ENCODE measurements around the gene ZNF771. TPM values are rescaled to one million over a fixed set of nuclear protein-coding genes. Genes with fewer than 3 reads are reported as not detected.
A peak's percentile ranks its signal among the peaks of the same experiment; 100 is the strongest.

Gene ZNF771
- total RNA-seq, 1 experiment from 2014 or later = 14.0 TPM

DNA sequence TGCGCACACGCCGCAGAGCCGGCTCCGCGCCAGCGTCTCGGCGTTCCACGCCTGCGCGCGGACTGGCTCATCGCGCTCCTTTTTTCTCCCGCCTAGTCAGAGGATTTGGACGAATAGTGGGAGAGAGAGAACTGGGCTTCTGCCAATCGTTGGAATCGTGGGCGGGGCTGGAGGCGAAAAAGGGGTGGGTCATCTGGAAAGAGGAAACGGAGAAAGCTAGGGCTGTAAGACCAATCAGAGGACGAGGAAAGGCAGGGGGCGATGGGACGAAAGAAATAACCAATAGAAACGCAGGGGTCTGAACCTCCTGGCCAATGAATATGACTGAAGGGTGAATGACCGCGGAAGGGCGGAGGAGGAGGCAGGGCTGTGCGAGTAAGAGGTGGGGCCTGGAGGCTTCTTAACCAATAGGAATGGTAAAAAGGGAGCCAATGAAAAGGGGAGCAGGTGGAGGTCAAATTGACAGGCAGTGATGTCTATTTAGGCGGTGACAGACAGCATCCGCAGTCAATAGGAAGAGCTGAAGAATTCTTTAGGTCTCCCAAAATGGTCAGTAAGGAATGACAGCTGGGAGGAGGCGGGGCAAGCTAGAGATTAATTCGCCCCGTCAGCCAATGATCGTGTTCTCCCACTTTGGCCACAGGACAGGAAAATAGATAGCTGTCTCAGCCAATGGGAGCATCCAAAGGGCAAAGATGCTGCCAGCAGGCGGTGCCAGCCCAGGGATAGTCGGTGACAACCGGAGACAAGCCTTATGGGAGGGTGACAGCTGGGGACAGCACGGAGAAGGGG, 36.8 kb upstream of the ZNF771 start, which contains the start of gene TBC1D10B:
Gene TBC1D10B (minus strand): TSS at position 39 of the 792 bp plus-strand sequence. CDS start 311 bp downstream, outside the sequence.
- no peaks in the 10 kb centered on the region for H3K9me3 ChIP-seq (replicated peaks)
- peaks cover 24% of the 10 kb centered on the region for H3K4me1 ChIP-seq
- H3K27me3 ChIP-seq = no peaks in the 10 kb centered on the region
- peaks cover 11% of the 10 kb centered on the region for H3K36me3 ChIP-seq
- peak within 1 kb of the TSS; percentile 70 for H3K4me3 ChIP-seq
- peak within 1 kb of the TSS; percentile 69 for H3K27ac ChIP-seq
- DNase-seq = peak; percentile 99 to 100

DNA sequence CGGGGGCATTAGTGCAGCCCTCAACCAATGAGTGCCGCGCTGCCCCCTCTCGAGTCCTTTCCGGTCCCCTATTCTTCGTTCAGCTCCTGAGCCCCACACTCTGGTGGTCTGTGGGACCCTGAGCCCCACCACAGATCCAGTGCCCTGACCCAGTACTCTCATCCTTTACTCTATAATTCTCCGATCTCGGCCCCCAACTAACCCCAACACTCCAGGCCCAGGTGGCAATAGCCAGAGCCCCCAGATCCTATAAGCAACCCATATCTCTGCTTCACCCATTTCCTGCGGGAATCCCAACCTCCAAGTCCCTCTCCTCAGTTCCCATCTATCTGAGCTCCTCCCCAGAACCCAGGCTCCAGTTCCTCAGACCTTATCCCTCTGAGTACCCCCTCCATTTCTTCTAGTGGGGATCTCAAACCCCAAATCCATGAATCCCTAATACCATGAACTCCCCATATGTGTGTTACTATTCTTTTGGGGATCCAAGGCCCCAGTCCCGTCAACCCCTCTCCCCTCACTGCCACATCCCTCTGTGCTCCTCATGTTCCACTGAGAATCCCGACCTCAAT, 36.1 kb upstream of the ZNF771 start:
- H3K27ac ChIP-seq = peak overlapping the region; percentile 69
- DNase-seq = no peak
- peaks cover 5% of the 10 kb centered on the region for H3K36me3 ChIP-seq
- no peaks in the 10 kb centered on the region for H3K27me3 ChIP-seq
- H3K9me3 ChIP-seq (replicated peaks) = no peaks in the 10 kb centered on the region
- peak overlapping the region; percentile 47 for H3K4me3 ChIP-seq
- peaks cover 31% of the 10 kb centered on the region for H3K4me1 ChIP-seq

DNA sequence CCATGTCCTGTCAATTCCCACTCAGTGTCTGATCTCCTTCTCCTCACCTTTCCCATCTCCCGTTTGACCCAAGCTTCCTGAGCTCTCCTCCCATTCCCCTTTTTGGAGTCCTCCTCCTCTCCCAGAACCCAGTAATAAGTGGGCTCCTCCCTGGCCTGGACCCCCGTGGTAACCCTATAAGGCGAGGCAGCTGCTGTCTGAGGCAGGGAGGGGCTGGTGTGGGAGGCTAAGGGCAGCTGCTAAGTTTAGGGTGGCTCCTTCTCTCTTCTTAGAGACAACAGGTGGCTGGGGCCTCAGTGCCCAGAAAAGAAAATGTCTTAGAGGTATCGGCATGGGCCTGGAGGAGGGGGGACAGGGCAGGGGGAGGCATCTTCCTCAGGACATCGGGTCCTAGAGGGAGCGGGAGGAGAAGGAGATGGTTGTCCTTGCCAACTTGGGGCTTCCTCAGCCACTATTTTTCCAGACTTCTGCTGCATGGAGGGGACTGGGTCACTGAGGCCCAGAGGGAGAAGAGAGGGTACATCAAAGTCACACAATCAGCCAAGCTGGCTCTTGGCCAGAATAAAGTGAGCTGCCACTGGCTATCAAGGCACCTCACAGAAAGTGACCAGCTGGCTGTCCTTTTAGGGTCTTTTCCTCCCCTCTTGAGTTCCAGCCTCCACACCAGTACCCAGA, 35.2 kb upstream of the ZNF771 start:
- peaks cover 39% of the 10 kb centered on the region for H3K4me1 ChIP-seq
- no peaks in the 10 kb centered on the region for H3K27me3 ChIP-seq
- DNase-seq = peak; percentile 82 to 87
- H3K9me3 ChIP-seq (replicated peaks) = no peaks in the 10 kb centered on the region
- peak overlapping the region; percentile 69 for H3K27ac ChIP-seq
- peak overlapping the region; percentile 47 for H3K4me3 ChIP-seq
- H3K36me3 ChIP-seq = peaks cover under 1% of the 10 kb centered on the region; the same call in 1 of the 2 replicates

DNA sequence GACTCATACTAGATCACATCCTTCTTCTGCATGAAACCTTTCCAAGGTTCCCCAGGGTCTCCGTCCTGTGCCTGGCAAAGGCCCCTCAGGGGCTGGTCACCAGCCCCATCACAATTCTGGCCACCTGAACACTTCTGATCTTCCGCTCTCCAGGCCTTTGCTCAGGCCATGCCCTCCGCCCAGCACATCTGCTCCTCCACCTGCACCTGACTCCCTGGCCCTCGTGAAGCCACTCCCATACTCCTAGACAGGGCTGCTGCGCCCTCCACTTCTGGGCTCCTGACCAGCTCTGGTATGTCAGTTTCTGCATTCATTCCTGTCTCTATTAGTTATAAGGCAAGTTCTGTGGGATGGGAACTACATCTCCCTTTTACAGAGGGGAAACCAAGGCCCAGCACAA, 34.7 kb upstream of the ZNF771 start:
- no peak overlapping the region for H3K4me3 ChIP-seq
- H3K27ac ChIP-seq = peak overlapping the region; percentile 69
- no peaks in the 10 kb centered on the region for H3K27me3 ChIP-seq
- no peaks in the 10 kb centered on the region for H3K36me3 ChIP-seq
- H3K9me3 ChIP-seq (replicated peaks) = no peaks in the 10 kb centered on the region
- no peak for DNase-seq
- H3K4me1 ChIP-seq = peaks cover 39% of the 10 kb centered on the region

DNA sequence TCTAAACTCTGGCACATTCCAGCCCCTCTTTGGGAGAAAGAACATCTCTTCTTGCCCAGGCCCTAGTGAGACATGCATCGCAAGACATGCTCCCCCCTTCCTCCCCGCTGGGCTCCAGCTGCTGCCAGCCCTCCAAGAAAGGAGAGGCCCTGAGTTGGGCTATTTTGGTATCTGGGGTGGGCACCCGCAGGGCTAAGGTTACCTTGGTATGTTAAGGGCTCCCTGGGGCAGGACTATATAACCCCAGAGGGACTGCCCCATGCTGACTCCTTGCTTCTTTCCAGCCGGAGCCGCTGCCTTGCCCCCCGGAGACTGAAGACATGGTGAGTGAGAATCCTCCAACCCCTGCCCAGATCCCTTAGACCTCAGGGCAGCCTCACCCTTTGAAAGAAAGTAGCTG, 32.9 kb upstream of the ZNF771 start, which contains the start of gene MYL11:
Gene MYL11 (plus strand): TSS at position 265 of the 400 bp plus-strand sequence. CDS start 56 bp downstream, at position 321.
- Histone ChIP-seq H3K4me1 (peaks cover 36% of the 10 kb centered on the region), H3K4me3 (no peak within 1 kb of the TSS), H3K9me3 (replicated peaks) (no peaks in the 10 kb centered on the region), H3K27ac (no peak within 1 kb of the TSS), H3K27me3 (no peaks in the 10 kb centered on the region), H3K36me3 (no peaks in the 10 kb centered on the region)
- DNase-seq = peak in 1 of 2 experiments; percentile 55

DNA sequence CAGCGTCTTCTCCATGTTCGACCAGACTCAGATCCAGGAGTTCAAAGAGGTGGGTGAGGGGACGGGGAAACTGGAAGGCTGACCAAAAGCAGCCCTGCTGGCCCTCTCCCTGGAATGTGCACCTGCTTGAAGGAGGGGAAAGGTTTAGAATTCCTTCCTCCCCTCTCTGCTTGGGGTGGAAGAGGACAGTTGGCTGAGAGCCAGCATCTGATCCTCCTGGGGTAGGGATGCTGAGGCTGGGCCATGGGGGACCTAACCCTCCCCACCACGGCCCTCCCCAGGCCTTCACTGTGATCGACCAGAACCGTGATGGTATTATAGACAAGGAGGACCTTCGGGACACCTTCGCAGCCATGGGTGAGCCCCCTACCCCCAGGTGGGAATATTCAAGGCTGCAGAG, 31.5 kb upstream of the ZNF771 start:
- no peak overlapping the region for H3K27ac ChIP-seq
- no peaks in the 10 kb centered on the region for H3K27me3 ChIP-seq
- DNase-seq = peak; percentile 39 to 40
- no peaks in the 10 kb centered on the region for H3K36me3 ChIP-seq
- H3K4me3 ChIP-seq = no peak overlapping the region
- no peaks in the 10 kb centered on the region for H3K9me3 ChIP-seq (replicated peaks)
- H3K4me1 ChIP-seq = peaks cover 36% of the 10 kb centered on the region

DNA sequence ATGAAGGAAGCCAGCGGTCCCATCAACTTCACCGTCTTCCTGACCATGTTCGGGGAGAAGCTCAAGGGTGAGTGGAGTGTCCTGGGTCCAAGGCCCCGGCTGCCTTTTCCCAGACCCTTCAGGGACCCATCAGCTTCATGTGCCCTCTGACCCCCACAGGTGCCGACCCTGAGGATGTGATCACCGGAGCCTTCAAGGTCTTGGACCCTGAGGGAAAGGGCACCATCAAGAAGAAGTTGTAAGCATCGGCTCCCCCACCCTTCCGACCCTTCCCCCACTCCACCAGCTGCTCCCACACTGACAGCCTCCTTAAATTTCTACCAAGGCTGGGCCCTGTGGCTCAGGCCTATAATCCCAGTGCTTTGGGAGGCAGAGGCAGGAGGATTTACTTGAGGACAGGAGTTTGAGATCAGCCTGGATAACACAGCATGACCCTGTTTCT, 30.9 kb upstream of the ZNF771 start:
- Histone ChIP-seq H3K9me3 (replicated peaks) (no peaks in the 10 kb centered on the region), H3K4me1 (peaks cover 35% of the 10 kb centered on the region), H3K4me3 (no peak overlapping the region), H3K27ac (peak overlapping the region; percentile 96; the same call in 1 of the 2 replicates), H3K36me3 (no peaks in the 10 kb centered on the region), H3K27me3 (no peaks in the 10 kb centered on the region)
- DNase-seq = peak; percentile 65 to 73

DNA sequence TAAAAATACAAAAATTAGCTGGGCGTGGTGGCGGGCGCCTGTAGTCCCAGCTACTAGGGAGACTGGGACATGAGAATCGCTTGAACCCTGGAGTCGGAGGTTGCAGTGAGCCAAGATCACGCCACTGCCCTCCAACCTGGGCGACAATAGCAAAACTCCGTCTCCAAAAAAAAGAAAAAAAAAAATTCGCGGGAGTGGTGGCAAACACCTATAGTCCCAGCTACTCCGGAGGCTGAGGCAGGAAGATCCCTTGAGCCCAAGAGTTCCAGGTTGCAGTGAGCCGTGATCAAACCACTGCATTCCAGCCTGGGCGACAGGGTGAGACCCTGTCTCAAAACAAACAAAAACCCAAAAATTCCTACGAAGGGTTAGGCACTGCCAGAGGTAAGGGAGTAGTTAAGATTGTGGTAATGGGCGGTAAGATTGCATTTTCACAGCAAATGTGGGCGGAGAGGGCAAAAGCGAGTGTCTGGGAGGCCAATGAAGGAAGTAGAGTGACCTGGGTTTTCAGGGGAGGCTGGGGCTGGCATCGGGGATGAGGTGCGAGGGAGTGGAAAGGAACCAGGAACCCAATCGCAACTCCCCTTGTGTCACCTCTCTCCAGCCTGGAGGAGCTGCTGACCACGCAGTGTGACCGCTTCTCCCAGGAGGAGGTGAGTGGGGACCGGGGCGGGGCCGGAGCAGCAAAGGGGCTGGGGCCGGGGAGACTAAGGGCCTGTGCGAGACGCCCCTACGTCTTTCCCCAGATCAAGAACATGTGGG, 30.2 kb upstream of the ZNF771 start:
- H3K27me3 ChIP-seq = no peaks in the 10 kb centered on the region
- no peaks in the 10 kb centered on the region for H3K9me3 ChIP-seq (replicated peaks)
- DNase-seq = no peak
- H3K36me3 ChIP-seq = no peaks in the 10 kb centered on the region
- H3K4me3 ChIP-seq = peak overlapping the region; percentile 77
- peaks cover 27% of the 10 kb centered on the region for H3K4me1 ChIP-seq
- peak overlapping the region; percentile 96 for H3K27ac ChIP-seq

DNA sequence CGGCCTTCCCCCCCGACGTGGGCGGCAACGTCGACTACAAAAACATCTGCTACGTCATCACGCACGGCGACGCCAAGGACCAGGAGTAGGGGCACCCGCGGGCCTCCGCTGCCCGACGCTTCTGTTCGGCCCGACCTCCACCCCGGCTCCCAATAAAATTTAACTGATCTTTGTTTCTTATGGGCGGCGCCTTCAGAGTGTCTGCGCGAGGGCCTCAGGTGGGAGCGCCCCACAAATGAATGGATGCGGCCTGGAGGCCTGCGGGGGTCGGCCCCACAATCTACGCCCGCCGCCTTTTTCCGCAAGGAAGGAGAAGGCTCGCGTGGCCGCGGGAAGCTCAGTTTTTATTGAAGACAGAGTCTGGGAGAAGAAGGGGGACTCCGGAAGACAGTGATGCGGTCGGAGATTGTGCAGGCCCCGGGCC, 29.6 kb upstream of the ZNF771 start:
- Histone ChIP-seq H3K4me1 (peaks cover 21% of the 10 kb centered on the region), H3K27ac (peak overlapping the region; percentile 96), H3K36me3 (no peaks in the 10 kb centered on the region), H3K9me3 (replicated peaks) (no peaks in the 10 kb centered on the region), H3K4me3 (peak overlapping the region; percentile 77), H3K27me3 (no peaks in the 10 kb centered on the region)
- DNase-seq = peak; percentile 95 to 96

DNA sequence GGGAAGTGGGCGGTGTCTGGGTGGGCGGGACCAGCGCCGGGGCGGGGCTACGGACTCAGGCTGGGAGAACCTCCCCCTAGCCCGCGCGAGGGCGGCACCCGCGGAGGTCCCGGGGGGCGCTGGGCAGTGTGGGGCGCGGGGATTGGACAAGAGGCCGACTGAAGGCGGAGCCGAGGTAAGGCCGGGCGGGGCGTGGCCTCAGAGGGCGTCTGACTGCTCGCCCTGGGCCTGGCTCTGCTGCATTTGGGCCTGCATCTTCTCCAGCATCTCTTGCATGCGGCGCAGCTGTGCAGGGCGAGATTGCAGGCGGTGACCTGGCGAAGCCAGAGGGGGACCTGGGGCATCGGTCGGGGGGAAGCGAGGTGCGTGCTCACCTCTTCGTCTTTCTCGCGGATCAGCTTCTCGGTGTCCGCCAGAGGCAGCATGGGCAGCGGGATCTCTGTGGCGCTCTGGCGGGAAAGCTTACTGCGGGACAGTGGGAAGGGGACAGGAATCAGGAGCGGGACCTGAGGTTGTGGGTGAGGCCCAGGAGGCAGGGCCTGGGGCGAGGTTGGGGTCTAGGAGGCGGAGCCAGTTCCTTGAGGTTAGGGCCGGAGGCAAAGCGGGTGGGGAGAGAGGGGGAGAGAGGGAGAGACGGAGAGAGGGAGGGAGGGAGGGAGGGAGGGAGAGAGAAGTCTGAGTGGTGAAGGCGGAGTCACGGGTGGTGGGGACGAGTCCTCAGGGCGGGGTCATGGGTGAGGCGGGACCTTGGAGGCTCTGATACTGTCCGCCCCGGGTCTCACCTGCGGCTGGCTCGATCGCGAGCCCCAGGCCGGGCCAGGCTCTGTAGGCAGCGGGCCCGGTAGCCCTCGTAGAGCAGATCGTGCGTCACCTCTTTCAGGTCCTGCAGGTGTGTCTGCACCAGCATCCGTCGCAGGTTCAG, 28.9 kb upstream of the ZNF771 start:
- Histone ChIP-seq H3K27me3 (no peaks in the 10 kb centered on the region), H3K27ac (peak overlapping the region; percentile 96), H3K4me3 (peak overlapping the region; percentile 77), H3K4me1 (peaks cover 19% of the 10 kb centered on the region), H3K36me3 (no peaks in the 10 kb centered on the region), H3K9me3 (replicated peaks) (no peaks in the 10 kb centered on the region)
- peak; percentile 99 for DNase-seq

DNA sequence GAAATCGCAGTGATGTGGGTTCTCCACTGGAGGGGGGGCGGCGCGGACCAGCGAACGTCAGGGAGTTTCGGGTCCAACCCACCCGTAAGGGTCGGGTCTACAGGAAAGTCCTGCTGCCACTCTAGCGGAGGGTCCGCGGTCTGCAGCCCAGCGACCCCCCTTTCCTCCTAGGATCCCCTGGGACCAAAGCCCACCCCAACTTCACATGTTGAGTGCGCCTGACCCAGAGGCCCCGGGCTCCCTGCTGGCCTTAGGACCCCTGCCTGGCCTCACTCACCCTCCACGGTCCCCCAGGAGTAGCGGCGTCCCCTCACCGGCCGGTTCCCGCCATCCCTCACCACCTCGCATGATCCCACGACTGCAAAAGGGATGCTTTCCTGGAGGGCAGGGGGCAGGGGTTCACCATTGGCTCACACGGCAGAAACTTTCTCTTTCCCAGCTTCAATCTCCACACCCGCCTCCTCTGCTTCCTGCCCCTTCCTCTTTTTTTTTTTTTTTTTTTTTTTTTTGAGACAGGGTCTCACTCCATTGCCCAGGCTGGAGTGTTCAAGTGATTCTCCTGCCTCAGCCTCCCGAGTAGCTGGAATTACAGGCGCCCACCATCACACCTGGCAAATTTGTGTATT, 28.1 kb upstream of the ZNF771 start:
- Histone ChIP-seq H3K9me3 (replicated peaks) (no peaks in the 10 kb centered on the region), H3K27me3 (no peaks in the 10 kb centered on the region), H3K27ac (no peak overlapping the region), H3K4me1 (peaks cover 19% of the 10 kb centered on the region), H3K4me3 (peak overlapping the region; percentile 77), H3K36me3 (no peaks in the 10 kb centered on the region)
- DNase-seq = no peak

DNA sequence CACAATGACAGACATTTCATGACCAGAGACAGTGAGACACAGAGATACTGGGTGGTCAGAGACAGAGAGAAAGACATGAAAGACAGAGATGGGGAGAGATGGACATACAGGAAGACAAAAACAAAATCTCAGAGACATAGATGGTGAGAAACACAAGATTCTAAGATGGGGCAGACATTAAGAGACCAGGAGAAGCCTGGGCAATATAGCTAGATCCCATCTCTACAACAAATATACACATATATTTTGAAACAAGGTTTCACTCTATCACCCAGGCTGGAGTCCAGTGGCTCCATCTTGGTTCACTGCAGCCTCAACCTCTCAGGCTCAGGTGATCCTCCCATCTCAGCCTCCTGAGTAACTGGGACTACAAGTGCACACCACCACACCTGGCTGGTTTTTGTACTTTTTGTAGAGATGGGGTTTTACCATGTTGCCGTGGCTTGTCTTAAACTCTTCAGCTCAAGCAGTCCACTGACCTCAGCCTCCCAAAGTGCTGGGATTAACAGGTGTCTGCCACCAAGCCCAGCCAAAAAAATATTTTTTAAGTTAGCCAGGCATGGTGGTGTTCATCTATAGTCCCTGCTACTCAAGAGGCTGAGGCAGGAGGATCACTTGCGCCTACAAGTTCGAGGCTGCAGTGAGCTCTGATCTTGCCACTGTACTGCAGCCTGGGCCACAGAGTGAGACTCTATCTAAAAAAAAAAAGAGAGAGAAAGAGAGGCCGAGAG, 27.2 kb upstream of the ZNF771 start:
- Histone ChIP-seq H3K27ac (no peak overlapping the region), H3K27me3 (no peaks in the 10 kb centered on the region), H3K36me3 (no peaks in the 10 kb centered on the region), H3K9me3 (replicated peaks) (no peaks in the 10 kb centered on the region), H3K4me3 (no peak overlapping the region), H3K4me1 (peaks cover 19% of the 10 kb centered on the region)
- DNase-seq = no peak

DNA sequence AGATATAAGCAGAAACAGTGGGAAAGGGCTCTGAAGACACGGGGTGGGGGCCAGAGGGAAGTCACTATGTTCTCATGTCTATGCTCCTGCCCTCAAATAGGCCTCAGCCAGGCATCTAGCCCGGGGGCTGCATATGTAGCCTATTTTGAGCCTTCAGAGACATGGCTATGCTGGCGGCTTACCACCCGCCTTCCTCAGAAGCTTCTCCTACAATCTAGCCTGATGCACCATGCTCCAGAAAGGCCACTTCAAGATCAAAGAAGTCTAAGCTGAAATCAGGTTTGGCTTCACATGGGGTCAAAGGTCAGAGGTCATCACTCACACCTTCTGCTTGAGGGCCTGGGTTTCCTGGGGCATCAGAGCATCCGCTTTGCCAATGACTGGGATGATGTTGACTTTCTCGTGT, 26.6 kb upstream of the ZNF771 start:
- peaks cover 15% of the 10 kb centered on the region for H3K4me1 ChIP-seq
- H3K36me3 ChIP-seq = no peaks in the 10 kb centered on the region
- H3K9me3 ChIP-seq (replicated peaks) = no peaks in the 10 kb centered on the region
- H3K27me3 ChIP-seq = no peaks in the 10 kb centered on the region
- DNase-seq = no peak
- H3K4me3 ChIP-seq = no peak overlapping the region
- no peak overlapping the region for H3K27ac ChIP-seq
